ENCODE results near the gene CLCN1. TPM values are rescaled to one million over a fixed set of nuclear protein-coding genes. Genes with fewer than 3 reads are reported as not detected.
A peak's percentile ranks its signal among the peaks of the same experiment; 100 is the strongest.

Gene CLCN1
- total and polyA plus RNA-seq, 2 of the 8 experiments (the other 6 are each of a cell fraction or from before 2014, with no cell fraction given) = 0.36 to 0.41 TPM

GRCh38 chr7:143380646-143381426 is 64.9 kb downstream of the CLCN1 start, which contains the start of gene ZYX (continued):
- TF ChIP-seq SIX5 (IDR thresholded peaks at IDR 0.05; ENCODE audit: low read depth, low read length) (no peak), RXRA (IDR thresholded peaks at IDR 0.05; ENCODE audit: insufficient read depth, low read depth, low read length) (0 out of 2 replicates have a peak, but pooled peaks have one; percentile 32), TEAD4 (IDR thresholded peaks at IDR 0.05; ENCODE audit: low read depth, low read length) (no peak), CEBPB (IDR thresholded peaks at IDR 0.05; ENCODE audit: low read depth, low read length) (no peak)
